Measurements from ENCODE around the gene PMM2.
"Not testable (repeated sequence)": the region's sequence is repeated elsewhere in the genome, so short reads cannot be mapped to it uniquely, and the experiment has no call there.

DNA sequence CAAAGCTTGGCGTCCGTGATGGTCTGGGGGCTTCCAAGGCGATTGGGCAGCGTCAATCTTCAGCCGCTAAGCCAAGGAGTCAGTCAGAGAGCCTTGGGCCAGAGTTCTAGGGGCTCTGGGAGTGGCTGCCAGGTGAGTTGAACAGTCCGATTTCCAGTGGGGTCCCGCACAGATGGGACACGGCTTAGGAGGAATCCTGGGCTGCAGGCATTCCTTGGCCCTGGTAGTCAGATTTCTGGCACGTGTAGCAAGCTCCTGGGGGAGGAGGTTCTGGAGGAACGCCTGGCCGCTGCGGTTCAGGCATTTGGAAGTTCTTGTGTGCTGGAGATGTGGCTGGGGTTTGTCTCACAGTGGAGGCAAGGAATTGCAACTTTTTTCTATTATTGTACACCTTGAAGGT lies 45.7 kb downstream of the PMM2 start:
- TF ChIP-seq, protein P1, sequence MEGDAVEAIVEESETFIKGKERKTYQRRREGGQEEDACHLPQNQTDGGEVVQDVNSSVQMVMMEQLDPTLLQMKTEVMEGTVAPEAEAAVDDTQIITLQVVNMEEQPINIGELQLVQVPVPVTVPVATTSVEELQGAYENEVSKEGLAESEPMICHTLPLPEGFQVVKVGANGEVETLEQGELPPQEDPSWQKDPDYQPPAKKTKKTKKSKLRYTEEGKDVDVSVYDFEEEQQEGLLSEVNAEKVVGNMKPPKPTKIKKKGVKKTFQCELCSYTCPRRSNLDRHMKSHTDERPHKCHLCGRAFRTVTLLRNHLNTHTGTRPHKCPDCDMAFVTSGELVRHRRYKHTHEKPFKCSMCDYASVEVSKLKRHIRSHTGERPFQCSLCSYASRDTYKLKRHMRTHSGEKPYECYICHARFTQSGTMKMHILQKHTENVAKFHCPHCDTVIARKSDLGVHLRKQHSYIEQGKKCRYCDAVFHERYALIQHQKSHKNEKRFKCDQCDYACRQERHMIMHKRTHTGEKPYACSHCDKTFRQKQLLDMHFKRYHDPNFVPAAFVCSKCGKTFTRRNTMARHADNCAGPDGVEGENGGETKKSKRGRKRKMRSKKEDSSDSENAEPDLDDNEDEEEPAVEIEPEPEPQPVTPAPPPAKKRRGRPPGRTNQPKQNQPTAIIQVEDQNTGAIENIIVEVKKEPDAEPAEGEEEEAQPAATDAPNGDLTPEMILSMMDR (IDR thresholded peaks at IDR 0.05; ENCODE audit: low read length), result not testable (repeated sequence)
- not testable (repeated sequence) for TF ChIP-seq EZH2 (IDR thresholded peaks at IDR 0.05; ENCODE audit: borderline replicate concordance, low read length)

Data from OCI-LY1 (cell line).